Measurements from ENCODE around the gene SLC5A11. TPM values are rescaled to one million over a fixed set of nuclear protein-coding genes. Genes with fewer than 3 reads are reported as not detected.
"Not testable (repeated sequence)": the region's sequence is repeated elsewhere in the genome, so short reads cannot be mapped to it uniquely, and the experiment has no call there.

SLC5A11 gene
- total RNA-seq, 1 experiment from 2014 or later = not detected

GRCh38 chr16:24854607-24855171 lies 8.9 kb downstream of the SLC5A11 start:
- Mint-ChIP-seq H3K27ac (ENCODE audit: unreplicated experiment) (no peak overlapping the region), H3K27me3 (ENCODE audit: unreplicated experiment) (no peaks in the 10 kb centered on the region), H3K4me3 (ENCODE audit: low read depth, unreplicated experiment) (peak overlapping the region; percentile 11), H3K9me3 (ENCODE audit: low read depth, unreplicated experiment) (no peaks in the 10 kb centered on the region), H3K36me3 (ENCODE audit: insufficient read depth, unreplicated experiment) (peaks cover 4% of the 10 kb centered on the region), H3K4me1 (ENCODE audit: low read depth, unreplicated experiment) (peaks cover 51% of the 10 kb centered on the region)
- no peak for TF ChIP-seq CTCF (IDR thresholded peaks at IDR 0.05; ENCODE audit: unreplicated experiment)
- CTCF ChIA-PET = no interaction called here
- BruUV-seq (replicated peaks) = no TSS peak
- no peak for DNase-seq
- intact Hi-C loops (cut with micrococcal nuclease; ENCODE audit: unreplicated experiment) = no loop called here

- CTCF ChIA-PET = interaction anchor here (0.7 kb wide), 1 partner anchor 178 kb away, joined by 4 read pairs; no protein-coding TSS in a partner anchor
- Mint-ChIP-seq H3K4me1 (ENCODE audit: low read depth, unreplicated experiment) (peaks cover 46% of the 10 kb centered on the region), H3K36me3 (ENCODE audit: insufficient read depth, unreplicated experiment) (peaks cover 4% of the 10 kb centered on the region), H3K27ac (ENCODE audit: unreplicated experiment) (no peak overlapping the region), H3K4me3 (ENCODE audit: low read depth, unreplicated experiment) (no peak overlapping the region), H3K27me3 (ENCODE audit: unreplicated experiment) (no peaks in the 10 kb centered on the region), H3K9me3 (ENCODE audit: low read depth, unreplicated experiment) (no peaks in the 10 kb centered on the region)
- DNase-seq = no peak
- intact Hi-C loops (cut with micrococcal nuclease; ENCODE audit: unreplicated experiment) = no loop called here
- BruUV-seq (replicated peaks) = no TSS peak
- no peak for TF ChIP-seq CTCF (IDR thresholded peaks at IDR 0.05; ENCODE audit: unreplicated experiment)
Observed at GRCh38 chr16:24855678-24856077, 9.9 kb downstream of the SLC5A11 start.

GRCh38 chr16:24856871-24857270 lies 11.1 kb downstream of the SLC5A11 start:
- DNase-seq; H3K36me3 Mint-ChIP-seq (ENCODE audit: insufficient read depth, unreplicated experiment); H3K27ac Mint-ChIP-seq (ENCODE audit: unreplicated experiment); intact Hi-C loops (cut with micrococcal nuclease; ENCODE audit: unreplicated experiment); H3K27me3 Mint-ChIP-seq (ENCODE audit: unreplicated experiment); H3K4me3 Mint-ChIP-seq (ENCODE audit: low read depth, unreplicated experiment); H3K9me3 Mint-ChIP-seq (ENCODE audit: low read depth, unreplicated experiment); BruUV-seq (replicated peaks): not testable (repeated sequence)
- H3K4me1 Mint-ChIP-seq (ENCODE audit: low read depth, unreplicated experiment) = peaks cover 41% of the 10 kb centered on the region
- CTCF ChIA-PET = interaction anchor here (0.6 kb wide), 1 partner anchor 21 kb away, joined by 6 read pairs; no protein-coding TSS in a partner anchor

GRCh38 chr16:24858219-24859041 lies 12.7 kb downstream of the SLC5A11 start:
- no peak overlapping the region for H3K4me3 Mint-ChIP-seq (ENCODE audit: low read depth, unreplicated experiment)
- no peak overlapping the region for H3K27ac Mint-ChIP-seq (ENCODE audit: unreplicated experiment)
- intact Hi-C loops (cut with micrococcal nuclease; ENCODE audit: unreplicated experiment) = no loop called here
- H3K27me3 Mint-ChIP-seq (ENCODE audit: unreplicated experiment) = no peaks in the 10 kb centered on the region
- CTCF ChIA-PET = interaction anchor here (0.6 kb wide), 1 partner anchor 23 kb away, joined by 6 read pairs; no protein-coding TSS in a partner anchor
- H3K36me3 Mint-ChIP-seq (ENCODE audit: insufficient read depth, unreplicated experiment) = peaks cover 4% of the 10 kb centered on the region
- H3K9me3 Mint-ChIP-seq (ENCODE audit: low read depth, unreplicated experiment) = no peaks in the 10 kb centered on the region
- TF ChIP-seq CTCF (IDR thresholded peaks at IDR 0.05; ENCODE audit: unreplicated experiment) = no peak
- H3K4me1 Mint-ChIP-seq (ENCODE audit: low read depth, unreplicated experiment) = peaks cover 30% of the 10 kb centered on the region
- DNase-seq = peak; percentile 83
- BruUV-seq (replicated peaks) = no TSS peak

GRCh38 chr16:24861461-24861860 lies 15.7 kb downstream of the SLC5A11 start:
- TF ChIP-seq CTCF (IDR thresholded peaks at IDR 0.05; ENCODE audit: unreplicated experiment) = no peak
- DNase-seq = no peak
- CTCF ChIA-PET = no interaction called here
- intact Hi-C loops (cut with micrococcal nuclease; ENCODE audit: unreplicated experiment) = no loop called here
- H3K27me3 Mint-ChIP-seq (ENCODE audit: unreplicated experiment) = no peaks in the 10 kb centered on the region
- peaks cover 4% of the 10 kb centered on the region for H3K36me3 Mint-ChIP-seq (ENCODE audit: insufficient read depth, unreplicated experiment)
- no peak overlapping the region for H3K4me3 Mint-ChIP-seq (ENCODE audit: low read depth, unreplicated experiment)
- no TSS peak for BruUV-seq (replicated peaks)
- no peak overlapping the region for H3K27ac Mint-ChIP-seq (ENCODE audit: unreplicated experiment)
- peaks cover 8% of the 10 kb centered on the region for H3K9me3 Mint-ChIP-seq (ENCODE audit: low read depth, unreplicated experiment)
- peaks cover 18% of the 10 kb centered on the region for H3K4me1 Mint-ChIP-seq (ENCODE audit: low read depth, unreplicated experiment)
